ENCODE measurements around the gene RNPC3. TPM values are rescaled to one million over a fixed set of nuclear protein-coding genes. Genes with fewer than 3 reads are reported as not detected.
"Not testable (repeated sequence)": the region's sequence is repeated elsewhere in the genome, so short reads cannot be mapped to it uniquely, and the experiment has no call there.

RNPC3 gene
- total and polyA plus RNA-seq, 7 donors = 6.2 to 42.4 (median 28.1) TPM

DNA sequence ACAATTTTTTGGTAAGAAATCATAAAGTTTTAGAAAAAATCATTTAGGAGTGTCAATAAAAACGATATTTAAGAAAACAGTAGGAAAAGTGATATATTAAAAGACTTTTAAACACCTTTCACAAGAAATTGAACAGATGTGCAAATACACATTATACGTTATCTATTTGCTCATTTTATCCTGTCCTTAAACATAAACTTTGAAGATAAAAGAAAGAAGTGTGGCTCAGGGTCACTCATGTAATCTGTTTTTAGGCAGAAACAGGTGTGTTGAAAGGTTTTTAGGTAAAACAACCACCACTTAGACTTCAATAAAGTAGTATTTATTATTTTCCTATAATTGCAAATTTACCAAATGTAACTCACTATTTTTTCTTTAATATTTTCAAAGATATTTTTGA, 59.0 kb downstream of the RNPC3 start:
- TF ChIP-seq POLR2A (IDR thresholded peaks at IDR 0.05) = no peak
- TF ChIP-seq POLR2AphosphoS5 (IDR thresholded peaks at IDR 0.05) = no peak
- TF ChIP-seq, protein P1, sequence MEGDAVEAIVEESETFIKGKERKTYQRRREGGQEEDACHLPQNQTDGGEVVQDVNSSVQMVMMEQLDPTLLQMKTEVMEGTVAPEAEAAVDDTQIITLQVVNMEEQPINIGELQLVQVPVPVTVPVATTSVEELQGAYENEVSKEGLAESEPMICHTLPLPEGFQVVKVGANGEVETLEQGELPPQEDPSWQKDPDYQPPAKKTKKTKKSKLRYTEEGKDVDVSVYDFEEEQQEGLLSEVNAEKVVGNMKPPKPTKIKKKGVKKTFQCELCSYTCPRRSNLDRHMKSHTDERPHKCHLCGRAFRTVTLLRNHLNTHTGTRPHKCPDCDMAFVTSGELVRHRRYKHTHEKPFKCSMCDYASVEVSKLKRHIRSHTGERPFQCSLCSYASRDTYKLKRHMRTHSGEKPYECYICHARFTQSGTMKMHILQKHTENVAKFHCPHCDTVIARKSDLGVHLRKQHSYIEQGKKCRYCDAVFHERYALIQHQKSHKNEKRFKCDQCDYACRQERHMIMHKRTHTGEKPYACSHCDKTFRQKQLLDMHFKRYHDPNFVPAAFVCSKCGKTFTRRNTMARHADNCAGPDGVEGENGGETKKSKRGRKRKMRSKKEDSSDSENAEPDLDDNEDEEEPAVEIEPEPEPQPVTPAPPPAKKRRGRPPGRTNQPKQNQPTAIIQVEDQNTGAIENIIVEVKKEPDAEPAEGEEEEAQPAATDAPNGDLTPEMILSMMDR (IDR thresholded peaks at IDR 0.05) = no peak
- no peak for TF ChIP-seq EP300 (IDR thresholded peaks at IDR 0.05)
- DNase-seq = no peak
- 62 to 74% methylated on average over 2 of the region's 2 CpGs for WGBS, 2 donors
- peaks cover 0 to 12% (median 6%) of the 10 kb centered on the region in 4 donors for H3K4me1 ChIP-seq
- H3K4me3 ChIP-seq = no peak overlapping the region
- intact Hi-C loops (cut with DNase I) = no loop called here
- no peaks in the 10 kb centered on the region for H3K36me3 ChIP-seq
- peaks cover 0 to under 1% (median 0%) of the 10 kb centered on the region in 4 donors for H3K9me3 ChIP-seq
- no peaks in the 10 kb centered on the region for H3K27me3 ChIP-seq
- H3K27ac ChIP-seq = no peak overlapping the region

DNA sequence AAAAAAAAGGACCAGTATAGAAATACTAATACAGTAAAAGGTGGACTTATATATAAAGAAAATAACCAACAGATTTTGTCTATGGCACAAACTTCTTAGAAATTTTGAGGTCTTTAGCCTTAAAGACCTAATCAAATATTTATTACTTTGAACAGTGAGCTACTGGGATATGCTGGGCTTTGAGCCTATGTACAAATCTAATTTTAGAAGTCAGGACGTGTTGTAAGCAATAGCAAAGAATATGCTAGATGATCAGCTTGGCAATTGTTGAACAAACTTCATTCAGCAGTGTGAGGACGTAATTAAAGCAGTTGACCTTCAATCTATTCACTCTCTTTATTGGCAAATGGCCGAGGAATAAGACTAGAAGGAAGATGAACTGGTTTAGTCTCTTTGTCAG, 77.2 kb downstream of the RNPC3 start:
- DNase-seq; H3K27me3 ChIP-seq; H3K4me1 ChIP-seq; H3K27ac ChIP-seq; H3K36me3 ChIP-seq; intact Hi-C loops (cut with DNase I); H3K9me3 ChIP-seq; H3K4me3 ChIP-seq: not testable (repeated sequence)
- no CpG with 5 or more reads among the region's 3 CpGs for WGBS, 2 donors

Other genes with a start within 250 kb of the RNPC3 start
- gene AMY2B, start 45.9 kb downstream of the RNPC3 start, total RNA-seq = 10 to 100 TPM; 50.1 to 56.4 (median 52.5) TPM
- 1 to 10 TPM in 2 of 3 donors, under 1 TPM in 1; under 0.01 to 9.8 (median 1.6) TPM for gene AMY2B, start 45.9 kb downstream of the RNPC3 start, polyA plus RNA-seq
- 1 to 10 TPM in 1 of 4 donors, not detected in 3; 8.4 TPM for gene AMY2A, start 91.7 kb downstream of the RNPC3 start, total RNA-seq
- gene AMY2A, start 91.7 kb downstream of the RNPC3 start, polyA plus RNA-seq = 1 to 10 TPM in 1 of 3 donors, not detected in 2; 1.8 TPM
- gene AMY1A, start 130.1 kb downstream of the RNPC3 start, total RNA-seq = not detected
- gene AMY1A, start 130.1 kb downstream of the RNPC3 start, polyA plus RNA-seq = not detected
- not detected for gene AMY1B, start 170.5 kb downstream of the RNPC3 start, total RNA-seq
- gene AMY1B, start 170.5 kb downstream of the RNPC3 start, polyA plus RNA-seq = not detected
- not detected for gene AMY1C, start 224.2 kb downstream of the RNPC3 start, total RNA-seq
- not detected for gene AMY1C, start 224.2 kb downstream of the RNPC3 start, polyA plus RNA-seq